GM12873 (cell line): Measurements from ENCODE around the gene STOML1.

Experiments
- TF ChIP-seq, protein P1 (sequence below): IDR thresholded peaks from 2 replicates; pipeline ENCODE4 v1.5.1; 2012; ENCODE audit warnings: low read depth, mild to moderate bottlenecking, moderate library complexity, low read length, control low read depth; ENCODE audit not compliant: insufficient read depth; ENCODE audit errors: missing control alignments

Gene STOML1

GRCh38 chr15:74036271-74037170 is 44.4 kb upstream of the STOML1 start:
- TF ChIP-seq, protein P1, sequence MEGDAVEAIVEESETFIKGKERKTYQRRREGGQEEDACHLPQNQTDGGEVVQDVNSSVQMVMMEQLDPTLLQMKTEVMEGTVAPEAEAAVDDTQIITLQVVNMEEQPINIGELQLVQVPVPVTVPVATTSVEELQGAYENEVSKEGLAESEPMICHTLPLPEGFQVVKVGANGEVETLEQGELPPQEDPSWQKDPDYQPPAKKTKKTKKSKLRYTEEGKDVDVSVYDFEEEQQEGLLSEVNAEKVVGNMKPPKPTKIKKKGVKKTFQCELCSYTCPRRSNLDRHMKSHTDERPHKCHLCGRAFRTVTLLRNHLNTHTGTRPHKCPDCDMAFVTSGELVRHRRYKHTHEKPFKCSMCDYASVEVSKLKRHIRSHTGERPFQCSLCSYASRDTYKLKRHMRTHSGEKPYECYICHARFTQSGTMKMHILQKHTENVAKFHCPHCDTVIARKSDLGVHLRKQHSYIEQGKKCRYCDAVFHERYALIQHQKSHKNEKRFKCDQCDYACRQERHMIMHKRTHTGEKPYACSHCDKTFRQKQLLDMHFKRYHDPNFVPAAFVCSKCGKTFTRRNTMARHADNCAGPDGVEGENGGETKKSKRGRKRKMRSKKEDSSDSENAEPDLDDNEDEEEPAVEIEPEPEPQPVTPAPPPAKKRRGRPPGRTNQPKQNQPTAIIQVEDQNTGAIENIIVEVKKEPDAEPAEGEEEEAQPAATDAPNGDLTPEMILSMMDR = peak; percentile 30

- TF ChIP-seq, protein P1 = no peak
Observed at GRCh38 chr15:74035121-74036017, 43.3 kb upstream of the STOML1 start.

DNA sequence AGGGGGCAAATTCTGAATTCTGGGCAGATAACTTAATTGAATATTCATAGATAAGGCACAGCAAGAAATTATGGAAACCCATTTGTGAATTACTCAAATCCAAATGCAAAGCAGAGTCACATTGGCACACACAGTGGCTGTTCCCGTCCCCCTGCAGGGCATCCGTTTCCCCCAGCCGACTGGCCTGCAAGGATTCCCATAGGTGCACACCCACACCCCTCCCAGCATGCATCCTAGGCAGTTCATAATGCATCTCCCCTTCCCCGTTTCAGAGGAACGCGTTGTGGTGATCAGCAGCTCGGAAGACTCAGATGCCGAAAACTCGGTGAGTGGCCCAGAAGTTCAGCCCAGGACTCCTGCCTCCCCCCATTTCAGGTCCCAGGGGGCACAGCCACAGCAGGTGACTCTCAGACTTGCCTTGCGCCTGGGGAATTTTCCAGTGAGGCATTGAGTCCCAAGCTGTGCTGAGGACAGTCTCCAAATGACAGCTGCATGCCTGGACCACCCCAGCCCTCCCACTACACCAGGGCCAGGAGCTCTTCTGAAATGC is 42.2 kb upstream of the STOML1 start:
- TF ChIP-seq, protein P1 = no peak

- TF ChIP-seq, protein P1 = no peak
Observed at GRCh38 chr15:74032606-74033561, 40.8 kb upstream of the STOML1 start.

DNA sequence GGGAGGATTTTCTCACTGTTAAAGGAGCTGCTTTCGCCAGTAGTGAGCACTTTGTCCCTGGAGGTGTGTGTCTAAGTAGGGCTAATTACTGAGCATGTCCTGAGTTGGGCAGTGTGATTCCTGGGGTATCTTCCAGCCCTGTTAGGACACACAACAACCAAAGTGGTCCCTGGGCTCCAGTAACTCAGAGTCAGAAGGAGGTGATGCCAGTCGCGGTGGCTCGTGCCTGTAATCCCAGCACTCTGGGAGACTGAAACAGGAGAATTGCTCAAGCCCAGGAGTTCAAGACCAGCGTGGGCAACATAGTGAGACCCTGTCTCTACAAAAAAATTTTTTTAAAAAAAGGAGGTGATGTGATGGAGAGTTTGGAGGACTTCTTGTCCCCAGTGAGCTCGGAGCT is 40.0 kb upstream of the STOML1 start:
- TF ChIP-seq, protein P1 = no peak

DNA sequence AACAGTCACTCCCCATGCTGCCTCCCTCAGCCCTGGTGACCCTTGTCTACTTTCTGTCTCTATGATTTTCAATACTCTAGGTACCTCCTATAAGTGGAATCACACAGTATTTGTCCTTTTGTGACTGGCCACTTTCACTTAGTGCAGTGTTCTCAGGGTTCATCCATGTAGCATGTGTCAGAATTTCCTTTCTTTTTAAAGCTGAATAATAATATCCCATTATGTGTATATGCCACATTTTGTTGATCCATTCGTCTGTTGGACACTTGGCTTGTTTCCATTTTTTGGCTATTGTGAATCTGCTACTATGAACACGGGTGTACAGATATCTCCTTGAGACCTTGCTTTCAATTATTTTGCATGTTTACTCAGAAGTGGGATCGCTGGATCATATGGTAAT is 36.6 kb upstream of the STOML1 start:
- TF ChIP-seq, protein P1 = no peak
